GM18909 (cell line): ENCODE measurements around the gene GPRC5B.

Experiments
- ATAC-seq: cut with Tn5 transposase; IDR thresholded peaks from one replicate; pipeline ENCODE4 v1.9.1; 2021; ENCODE audit warnings: mild to moderate bottlenecking; ENCODE audit not compliant: unreplicated experiment, poor library complexity

GPRC5B gene

DNA sequence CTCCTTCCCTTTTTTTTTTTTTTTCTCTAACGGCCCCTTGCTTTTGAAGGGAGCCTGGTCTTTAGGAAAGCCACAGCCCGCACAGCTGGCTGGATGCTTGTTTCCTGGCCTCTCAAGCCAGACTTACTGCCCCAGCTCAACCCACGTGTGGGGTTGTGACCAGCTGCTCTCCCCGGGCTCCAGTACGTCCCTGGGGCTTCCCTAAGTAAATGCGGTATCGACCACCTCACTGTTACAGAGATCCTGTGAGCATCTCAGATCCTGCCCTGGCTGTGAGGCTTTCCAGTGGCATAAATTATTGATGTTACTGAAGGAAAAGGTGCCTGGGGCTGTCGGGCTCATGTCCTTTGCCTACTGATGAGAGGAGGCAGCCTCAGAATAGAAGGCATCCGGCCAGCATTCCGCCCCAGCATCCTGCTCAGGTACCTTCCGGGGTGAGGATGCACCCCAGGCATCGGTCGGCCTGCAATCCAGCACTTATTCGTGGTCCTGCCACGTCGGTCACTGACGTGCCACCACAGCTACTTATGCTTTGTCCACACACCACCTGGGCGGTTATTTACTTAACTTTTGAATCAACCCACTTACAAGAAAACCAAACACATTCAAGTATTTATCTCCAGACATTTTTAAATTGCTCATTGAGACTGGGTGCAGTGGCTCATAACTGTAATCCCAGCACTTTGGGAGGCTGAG is 9.6 kb downstream of the GPRC5B start:
- no peak for ATAC-seq

DNA sequence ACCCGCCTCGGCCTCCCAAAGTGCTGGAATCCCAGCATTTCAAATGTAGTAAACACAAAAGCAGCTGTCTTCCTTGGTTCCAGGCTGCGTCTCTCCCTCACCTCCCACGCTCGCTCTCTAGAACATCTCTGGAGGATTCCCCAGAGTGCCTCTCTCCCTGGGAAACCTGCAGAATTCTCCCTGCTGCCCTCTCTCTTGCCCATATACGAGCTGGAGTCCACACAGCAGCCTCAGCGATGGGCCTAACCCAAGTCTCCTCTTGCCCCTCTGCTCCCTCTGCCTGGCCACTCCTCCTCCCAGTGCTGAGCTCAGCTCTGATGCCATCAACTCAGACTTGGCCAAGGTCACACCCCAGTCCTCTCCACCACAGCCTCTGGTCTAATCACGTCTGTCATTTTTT is 10.6 kb downstream of the GPRC5B start:
- no peak for ATAC-seq

DNA sequence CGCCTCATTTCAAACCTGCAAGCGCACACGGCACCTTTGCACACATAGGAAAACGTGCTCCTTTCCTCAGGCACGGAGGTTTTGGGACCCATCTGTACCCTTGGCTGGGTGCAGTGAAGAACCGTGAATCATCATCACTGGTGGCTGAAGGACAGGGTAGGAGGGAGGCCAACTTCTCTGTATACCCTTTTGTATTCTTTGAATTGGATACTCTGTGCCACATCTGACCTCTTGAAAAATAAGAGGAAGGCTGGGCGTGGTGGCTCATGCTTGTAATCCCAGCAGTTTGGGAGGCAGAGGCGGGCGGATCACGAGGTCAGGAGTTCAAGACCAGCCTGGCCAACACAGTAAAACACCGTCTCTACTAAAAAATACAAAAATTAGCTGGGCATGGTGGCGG is 11.7 kb downstream of the GPRC5B start:
- no peak for ATAC-seq

DNA sequence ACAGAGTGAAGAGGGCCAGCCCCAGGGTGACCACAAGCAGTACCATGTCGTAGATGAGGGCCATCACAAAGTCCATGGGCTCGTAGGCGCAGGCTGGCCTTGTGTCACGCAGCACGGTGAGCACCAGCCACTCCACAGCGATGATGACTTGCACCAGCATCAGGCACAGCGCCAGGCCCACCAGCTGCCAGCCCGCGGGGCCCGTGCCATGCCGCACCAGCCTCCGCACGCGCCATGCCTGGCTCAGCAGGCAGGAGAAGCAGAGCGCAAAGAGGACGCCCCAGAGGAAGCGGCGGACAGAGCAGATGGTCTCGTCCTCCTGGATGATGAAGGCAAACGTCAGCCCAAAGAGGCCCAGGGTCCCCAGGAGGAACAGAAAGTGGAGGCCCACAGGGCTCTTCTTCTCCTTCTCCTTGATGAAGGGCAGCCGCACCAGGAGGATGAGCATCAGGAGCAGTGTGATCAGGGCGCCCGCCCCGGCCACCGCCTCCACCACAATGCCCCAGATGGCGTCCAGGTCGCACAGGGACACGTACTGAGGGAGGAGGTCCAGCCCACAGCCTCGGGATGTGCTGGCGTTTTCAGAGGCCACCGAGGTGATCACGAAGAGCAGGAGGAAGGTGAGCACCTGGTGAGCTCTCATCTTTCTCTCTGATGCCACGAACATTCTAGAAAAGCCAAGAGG is 12.3 kb downstream of the GPRC5B start:
- no peak for ATAC-seq

DNA sequence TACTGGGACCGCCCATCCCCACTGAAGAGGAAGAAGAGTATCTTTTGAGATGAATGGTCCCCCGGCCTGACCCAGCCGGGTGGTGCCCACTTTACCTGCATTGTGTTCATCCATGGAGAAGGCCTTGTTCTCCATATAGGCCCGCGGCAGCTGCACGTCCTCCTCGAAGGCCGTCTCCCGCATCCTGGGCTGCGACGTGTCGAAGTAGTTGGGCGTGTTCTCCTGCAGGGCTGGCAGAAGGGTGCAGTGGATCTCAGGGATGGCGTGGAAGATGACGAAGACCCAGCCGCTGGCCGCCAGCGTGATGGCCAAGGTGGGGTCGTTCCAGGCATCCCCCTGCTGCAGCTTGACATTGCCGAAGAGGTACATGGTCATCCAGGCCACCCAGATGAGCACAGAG is 12.9 kb downstream of the GPRC5B start:
- no peak for ATAC-seq

DNA sequence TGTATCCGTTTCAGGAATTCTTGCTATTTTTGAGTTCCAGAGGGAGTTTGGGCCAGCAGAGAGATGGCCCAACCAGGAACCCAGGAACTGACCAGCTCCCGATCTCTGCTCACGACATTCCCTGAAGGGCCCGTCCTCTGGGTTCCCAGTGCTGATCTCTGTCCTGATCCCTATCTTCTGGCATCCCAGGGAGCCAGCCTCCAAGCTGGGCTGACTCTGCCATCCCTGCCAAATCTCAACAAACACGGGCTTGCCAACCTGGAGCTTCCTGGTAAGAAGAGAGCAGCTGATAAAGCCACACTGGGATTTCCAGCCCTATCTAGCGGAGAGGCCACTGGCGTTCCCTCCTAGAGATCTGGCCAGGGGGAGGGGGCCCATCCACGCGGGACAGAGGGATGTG is 16.2 kb downstream of the GPRC5B start:
- ATAC-seq: no peak

DNA sequence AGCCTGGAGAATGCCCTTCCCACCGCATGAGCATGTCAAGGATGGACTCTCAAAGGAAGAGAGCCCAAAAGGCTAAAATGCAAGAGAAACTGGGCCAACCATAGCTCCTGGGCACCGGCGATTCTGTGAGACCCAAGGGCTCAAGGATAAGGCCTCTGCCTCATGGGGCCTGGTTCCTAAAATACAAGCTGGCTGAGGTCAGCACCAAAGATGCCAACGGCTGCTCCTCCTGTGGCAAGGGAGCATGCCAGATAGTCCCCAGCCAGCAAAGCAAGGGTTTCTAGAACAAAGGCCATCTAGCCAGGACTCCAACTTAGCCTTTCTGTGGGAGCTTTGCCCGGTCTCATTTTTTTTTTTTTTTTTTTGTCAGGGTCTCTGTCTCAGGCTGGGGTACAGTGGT is 20.1 kb downstream of the GPRC5B start:
- ATAC-seq: no peak

DNA sequence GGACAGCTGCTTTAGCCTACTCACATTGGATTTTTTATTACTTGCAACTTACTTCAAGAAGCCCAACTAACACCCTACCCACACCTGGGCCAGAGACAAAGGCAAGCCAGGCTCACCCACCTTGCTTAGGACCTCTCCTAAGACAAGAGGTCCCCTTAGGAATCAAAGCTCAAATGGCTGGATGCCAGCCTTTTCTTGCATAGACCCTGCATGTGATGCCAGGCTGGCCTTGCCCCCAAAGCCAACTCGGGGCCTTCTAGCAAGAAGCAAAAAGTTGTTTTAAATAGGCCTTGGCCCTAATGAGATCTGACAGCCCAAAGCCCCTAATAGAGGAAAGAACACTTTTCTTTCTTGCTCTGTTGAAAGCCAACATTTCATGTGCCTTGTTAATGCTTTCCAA is 20.7 kb downstream of the GPRC5B start:
- ATAC-seq: no peak

DNA sequence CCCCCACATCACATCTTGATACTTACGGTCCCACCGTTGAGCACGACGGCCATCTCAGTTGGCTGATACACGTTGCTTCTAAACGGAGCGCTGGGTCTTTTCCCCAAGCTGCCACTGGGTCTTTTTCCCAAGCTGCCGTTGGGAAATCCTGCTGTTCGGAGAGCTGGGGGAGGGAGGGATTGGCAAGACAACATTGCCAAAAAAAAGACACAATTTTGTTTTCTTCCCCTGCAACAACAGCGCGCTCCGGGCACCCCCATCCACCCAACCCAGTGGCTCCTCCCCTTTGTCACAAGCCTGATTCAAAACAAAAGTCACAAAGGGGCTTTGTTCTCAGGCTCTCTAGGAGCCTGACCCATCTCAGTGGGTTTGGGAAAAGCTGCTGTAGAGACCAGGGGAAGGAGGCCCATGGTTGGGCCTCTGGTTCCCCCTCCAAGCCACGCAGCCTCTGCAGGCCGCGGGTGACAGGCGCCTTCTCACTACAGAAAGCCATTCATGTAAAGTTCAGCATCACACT is 22.8 kb downstream of the GPRC5B start:
- ATAC-seq: no peak

DNA sequence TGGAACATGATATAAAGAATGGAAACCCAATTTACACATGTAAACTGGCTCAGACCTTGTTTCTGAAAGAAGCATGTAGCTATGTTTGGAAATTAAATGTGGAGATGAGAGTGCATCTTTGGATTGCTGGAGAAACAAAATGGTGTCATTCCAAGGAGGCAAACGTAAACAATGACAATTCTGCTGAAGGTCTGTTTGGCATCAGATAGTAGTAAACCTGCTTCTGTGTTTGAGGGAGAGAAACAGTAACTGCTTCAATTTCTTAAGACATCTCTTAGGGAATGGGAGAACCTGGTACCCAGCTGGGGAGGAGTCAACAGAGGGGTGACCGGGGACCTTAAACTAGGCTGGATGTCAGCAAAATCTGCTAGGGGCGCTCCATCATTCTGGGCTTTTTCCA is 23.5 kb downstream of the GPRC5B start:
- ATAC-seq: no peak

DNA sequence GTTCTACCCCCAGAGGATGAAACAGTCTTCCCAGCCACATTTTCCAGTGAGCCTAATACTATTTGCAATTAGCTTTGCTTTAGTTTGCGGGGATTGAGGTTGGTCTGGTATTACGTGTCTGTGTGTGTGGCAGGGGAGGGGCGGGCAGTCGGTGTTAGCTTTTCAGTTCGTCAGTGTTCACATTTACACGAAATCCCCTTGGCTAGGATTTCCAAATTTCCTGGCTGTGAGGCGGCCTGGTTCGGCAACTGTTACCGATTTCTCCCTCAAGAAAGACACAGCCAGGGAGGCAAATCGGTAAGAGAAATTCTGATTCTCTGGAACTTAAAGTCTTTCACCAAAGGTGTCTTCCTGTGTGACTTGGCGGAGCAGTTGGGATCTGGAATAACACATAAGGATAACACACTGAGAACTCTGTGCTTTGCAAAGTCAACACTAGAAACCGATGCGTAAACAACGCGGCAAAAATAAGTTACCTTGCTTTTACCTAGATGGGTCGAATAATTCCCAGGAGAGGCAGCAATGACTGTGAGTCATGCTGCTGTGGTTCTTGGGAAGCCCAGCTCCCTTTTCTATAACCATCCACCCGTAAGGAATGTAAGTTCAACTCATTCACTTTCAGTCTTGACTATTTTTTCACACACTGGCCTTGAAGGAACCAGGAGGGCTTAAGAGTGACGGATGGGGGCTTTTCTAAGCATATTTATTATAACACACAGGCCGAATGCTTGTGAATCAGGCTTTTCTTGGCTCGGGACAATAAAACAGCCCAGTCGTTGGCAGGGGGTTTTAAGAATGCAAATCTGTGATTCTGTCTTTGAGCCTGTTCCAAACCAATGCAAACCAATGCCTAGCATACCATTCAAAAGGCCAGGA is 24.2 kb downstream of the GPRC5B start:
- no peak for ATAC-seq

DNA sequence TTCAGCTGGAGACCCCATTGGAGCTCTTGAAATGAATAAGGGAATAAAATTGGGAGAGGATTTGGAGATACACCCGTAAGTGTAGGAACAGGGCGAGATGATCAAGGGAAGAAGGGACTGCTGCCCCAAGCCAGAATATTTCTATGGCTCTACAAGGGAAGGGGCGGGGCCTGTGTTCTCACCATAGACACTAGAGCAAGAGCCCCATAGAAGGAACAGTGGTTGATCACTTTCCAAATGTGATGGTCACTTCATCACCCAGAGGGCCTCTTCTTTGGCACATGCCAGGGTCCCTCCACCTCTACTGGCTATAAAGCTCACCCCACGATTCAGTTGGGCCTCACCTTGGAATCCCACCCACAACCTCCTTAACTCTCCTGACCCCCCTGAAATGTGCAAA is 25.0 kb downstream of the GPRC5B start:
- ATAC-seq: no peak

DNA sequence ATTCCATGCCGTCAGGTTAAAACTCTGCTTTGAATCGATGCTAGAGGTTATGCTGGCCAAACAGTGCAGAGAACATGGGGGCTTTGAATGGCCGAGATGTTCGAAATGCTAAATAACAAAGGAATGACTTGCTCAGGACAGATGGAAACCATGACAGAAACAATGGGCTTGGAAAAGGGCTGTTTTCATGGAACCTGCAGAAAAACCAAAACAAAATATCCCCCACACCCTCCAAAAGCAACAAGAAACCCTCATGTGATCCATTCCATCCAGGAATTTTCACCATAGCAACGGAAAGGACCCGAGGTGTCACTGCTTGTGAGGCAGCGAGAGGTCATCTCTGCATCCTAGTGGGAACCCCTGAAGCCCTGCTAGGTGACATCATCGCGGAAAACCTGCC is 25.5 kb downstream of the GPRC5B start:
- ATAC-seq: no peak

DNA sequence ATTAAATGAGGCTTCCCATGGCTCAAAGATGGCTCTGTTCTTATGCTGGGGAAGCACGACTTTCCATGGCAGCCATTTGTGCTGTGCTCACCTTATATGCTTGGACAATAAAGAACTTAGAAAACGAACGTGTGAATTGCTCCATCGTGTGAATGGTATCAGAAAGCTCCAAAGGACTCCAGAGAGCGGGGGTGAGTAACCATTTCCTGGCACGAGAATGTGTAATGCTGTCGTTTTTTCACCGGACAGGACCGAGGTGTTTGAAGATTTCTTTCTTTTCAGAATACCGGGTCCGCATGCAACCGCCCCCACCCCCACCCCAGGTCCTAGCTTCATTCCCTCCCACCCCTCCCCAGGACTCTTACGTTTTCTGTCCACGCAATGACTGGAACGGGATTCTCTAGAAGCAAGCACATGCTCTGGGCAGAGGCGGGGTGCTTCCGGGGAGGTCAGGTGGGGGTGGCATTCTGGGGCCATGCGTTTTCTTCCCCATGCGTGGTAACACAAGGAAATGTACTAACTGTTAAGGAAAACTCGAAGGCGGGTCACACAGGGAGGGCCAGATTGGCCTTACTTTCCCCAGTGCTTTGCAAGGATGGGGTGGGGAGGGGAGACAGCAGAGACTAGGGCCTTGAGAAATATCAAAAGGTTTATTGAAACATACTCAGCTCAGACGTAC is 26.2 kb downstream of the GPRC5B start:
- ATAC-seq: no peak

DNA sequence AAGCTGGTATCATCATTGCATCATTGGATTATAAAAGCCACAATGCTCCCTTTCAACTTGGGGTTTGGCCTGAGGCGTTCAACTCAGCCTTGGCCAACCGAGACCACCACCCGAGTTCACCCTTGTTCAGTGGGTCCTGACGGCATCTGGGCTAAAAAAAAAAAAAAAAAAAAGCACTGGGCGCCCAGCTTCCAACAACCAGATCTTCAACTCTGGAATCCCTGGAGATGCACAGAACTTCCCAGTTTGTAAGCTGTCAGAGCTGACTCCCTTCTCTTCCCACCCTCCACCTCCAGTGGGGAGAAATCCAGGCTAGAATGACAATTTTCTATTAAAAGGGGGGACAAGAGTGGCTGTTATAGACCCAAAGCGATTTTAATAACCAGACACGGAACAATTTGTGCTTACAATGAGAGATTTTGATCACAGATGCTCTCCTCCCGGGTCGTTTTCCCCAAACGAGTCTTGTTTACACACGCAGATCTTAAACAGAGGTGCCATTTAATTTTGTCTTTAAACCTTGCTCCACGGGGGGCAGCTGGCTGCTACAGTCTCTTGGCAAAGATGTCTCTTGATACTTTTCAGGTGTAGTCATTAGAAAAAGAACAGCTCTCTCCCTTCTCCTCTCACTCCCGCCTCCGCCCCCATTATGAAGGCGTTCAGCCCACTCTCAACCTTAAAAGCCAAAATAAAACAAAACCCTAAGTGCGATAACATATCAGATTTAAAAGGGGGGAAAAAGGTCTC is 26.9 kb downstream of the GPRC5B start:
- ATAC-seq: no peak

DNA sequence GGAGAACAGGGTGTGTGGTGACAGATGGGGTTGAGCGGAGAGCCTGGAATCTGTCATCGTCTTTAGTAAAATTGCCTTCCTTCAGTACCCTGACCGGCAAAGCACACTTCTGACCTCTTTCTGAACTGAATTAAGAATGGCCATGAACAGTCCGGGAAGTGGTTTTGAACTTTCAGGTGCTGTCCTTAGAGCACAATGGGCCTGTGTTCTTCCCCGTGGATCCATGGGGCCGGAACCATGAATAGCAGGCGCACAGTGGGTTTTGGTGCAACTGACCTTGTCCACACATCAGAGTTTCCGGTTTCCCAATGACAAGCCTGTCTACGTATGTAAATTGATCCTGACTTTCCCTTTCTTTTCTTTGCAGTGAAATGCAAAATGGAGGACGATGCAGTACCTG is 28.5 kb downstream of the GPRC5B start:
- no peak for ATAC-seq

DNA sequence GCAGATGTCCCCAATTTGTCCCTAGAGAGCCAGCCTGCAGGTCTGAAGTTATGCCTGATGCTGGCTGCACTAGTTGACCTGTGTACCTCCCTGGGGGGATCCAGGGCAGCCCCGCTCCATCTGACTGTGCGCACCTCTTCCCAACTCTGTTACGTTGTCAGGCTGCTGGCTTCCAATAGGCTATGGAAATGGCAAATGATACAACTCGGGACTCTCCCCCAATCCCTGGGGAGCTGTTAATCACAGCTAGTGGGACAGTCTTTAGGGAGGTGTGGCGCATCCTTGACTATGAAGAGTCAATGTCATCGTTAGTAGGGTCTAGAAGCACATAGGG is 30.1 kb downstream of the GPRC5B start:
- ATAC-seq: no peak

DNA sequence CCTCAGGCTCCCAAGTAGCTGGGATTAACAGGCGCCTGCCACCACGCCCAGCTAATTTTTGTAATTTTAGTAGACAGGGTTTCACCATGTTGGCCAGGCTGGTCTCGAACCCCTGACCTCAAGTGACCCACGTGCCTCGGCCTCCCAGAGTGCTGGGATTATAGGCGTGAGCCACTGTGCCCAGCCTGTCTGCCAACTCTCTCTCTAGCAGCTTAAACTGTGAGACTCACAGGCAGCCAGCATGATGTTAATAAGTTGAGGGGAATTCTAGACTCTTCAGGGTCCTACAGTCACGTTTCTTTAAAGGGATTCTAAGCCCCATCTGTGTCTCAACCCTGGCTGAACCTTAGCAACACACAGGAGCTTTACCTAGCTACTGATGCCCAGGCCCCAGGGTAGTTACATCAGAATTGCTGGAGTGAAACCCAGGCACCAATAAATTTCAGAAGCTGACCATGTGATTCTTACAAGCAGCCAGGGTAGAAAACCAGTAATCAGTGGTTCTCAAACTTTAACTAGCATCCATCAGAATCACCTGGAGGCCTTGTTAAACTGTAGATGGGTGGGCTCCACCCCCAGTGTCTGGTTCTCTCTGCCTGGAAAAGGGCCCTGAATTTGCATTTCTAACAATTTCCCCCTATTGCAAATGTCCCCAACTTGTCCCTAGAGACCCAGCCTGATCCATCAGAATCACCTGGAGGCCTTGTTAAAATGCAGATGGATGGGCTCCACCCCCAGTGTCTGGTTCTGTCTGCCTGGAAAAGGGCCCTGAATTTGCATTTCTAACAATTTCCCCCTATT is 30.7 kb downstream of the GPRC5B start:
- ATAC-seq: no peak

DNA sequence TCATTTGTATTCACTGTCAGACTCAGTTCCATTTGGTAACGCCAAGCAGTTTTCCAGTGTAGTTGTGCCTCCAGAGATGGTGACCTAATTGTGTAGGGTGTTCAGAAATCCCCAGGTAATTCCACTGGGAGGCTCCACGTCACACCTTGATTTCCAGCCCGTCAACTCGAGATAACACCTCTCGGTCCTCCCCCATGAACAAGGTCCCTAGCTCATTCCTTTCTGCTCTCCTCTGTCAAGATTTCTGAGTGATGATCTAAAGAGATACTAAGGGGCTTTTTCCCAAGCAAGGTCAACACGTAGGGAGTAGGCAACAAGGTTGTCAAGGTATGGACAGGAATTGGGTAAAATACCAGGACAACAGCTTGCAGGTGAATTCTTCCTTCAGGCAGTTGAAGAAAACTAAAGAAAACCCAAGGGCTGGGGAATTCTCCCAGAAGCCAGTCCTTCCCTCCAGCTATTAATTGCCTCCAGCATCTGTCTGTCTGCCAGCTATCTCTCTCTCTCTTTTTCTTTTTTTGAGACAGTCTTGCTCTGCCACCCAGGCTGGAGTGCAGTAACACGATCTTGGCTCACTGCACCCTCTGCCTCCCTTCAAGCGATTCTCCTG is 31.4 kb downstream of the GPRC5B start:
- ATAC-seq: no peak
